ENCODE results near the gene LMNA.
"Not testable (repeated sequence)": the region's sequence is repeated elsewhere in the genome, so short reads cannot be mapped to it uniquely, and the experiment has no call there.

The LMNA gene

DNA sequence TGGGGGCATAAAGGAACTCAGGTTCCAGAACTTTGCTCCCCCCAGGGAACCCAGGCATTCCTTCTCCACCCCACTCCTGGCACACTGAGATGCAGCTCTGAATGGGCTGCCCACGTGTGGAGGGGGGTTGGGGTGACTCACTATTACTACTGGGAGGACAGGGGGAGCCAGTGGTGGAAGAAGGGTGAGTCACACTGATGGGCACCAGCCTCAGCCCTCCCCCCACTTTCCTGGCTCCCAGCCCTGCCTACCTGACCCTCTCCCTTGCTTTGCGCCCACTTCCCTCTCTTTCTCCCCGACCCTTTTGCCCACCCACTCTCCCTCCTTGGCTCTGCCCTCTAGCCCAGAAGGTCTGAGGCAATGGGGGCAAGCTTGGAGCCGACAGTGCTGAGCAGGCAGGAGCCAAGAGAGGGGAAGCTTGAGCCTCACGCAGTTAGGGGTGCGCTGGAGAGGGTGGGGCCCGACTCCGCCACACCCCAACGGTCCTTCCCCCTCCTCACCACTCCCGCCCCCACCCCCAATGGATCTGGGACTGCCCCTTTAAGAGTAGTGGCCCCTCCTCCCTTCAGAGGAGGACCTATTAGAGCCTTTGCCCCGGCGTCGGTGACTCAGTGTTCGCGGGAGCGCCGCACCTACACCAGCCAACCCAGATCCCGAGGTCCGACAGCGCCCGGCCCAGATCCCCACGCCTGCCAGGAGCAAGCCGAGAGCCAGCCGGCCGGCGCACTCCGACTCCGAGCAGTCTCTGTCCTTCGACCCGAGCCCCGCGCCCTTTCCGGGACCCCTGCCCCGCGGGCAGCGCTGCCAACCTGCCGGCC is at the start of gene LMNA:
Gene LMNA (plus strand): TSS at position 611 of the 818 bp plus-strand sequence. CDS start 208 bp downstream, outside the sequence.
- DNase-seq, result peak; percentile 63

GRCh38 chr1:156065212-156065611 is 49.3 kb upstream of the LMNA start:
- no peak for DNase-seq

DNA sequence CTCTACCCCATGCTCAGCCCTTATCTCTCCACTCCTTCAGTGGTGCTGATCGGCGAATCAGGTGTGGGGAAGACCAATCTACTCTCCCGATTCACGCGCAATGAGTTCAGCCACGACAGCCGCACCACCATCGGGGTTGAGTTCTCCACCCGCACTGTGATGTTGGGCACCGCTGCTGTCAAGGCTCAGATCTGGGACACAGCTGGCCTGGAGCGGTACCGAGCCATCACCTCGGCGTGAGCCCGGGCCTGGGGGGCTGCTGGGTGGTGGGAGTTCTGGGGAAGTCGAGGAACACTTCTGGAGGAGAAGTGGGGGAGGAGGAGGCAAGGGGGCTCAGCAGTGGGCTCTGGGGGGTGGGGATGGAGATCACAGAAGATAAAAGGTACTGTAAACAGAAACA is 48.6 kb upstream of the LMNA start:
- DNase-seq, result no peak

DNA sequence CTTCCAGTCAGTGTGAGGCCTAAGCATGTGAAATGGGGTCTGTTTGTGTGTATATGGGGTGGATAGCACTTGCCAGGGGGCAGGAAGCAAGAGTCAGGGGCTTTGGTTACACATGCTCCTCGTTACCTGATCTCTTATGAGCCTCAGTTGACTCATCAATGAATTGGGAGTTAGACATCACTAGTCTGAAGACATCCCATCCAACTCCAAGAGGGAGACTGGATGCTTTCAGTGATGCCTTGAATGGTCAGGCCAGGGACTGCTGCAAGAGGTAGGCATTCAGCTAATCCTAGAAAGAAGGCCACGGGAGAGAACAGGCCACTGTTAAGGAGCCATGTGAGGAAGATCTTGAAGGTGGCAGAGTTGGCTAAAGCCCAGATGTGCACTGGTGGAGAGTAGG is 47.2 kb upstream of the LMNA start:
- DNase-seq, result no peak

DNA sequence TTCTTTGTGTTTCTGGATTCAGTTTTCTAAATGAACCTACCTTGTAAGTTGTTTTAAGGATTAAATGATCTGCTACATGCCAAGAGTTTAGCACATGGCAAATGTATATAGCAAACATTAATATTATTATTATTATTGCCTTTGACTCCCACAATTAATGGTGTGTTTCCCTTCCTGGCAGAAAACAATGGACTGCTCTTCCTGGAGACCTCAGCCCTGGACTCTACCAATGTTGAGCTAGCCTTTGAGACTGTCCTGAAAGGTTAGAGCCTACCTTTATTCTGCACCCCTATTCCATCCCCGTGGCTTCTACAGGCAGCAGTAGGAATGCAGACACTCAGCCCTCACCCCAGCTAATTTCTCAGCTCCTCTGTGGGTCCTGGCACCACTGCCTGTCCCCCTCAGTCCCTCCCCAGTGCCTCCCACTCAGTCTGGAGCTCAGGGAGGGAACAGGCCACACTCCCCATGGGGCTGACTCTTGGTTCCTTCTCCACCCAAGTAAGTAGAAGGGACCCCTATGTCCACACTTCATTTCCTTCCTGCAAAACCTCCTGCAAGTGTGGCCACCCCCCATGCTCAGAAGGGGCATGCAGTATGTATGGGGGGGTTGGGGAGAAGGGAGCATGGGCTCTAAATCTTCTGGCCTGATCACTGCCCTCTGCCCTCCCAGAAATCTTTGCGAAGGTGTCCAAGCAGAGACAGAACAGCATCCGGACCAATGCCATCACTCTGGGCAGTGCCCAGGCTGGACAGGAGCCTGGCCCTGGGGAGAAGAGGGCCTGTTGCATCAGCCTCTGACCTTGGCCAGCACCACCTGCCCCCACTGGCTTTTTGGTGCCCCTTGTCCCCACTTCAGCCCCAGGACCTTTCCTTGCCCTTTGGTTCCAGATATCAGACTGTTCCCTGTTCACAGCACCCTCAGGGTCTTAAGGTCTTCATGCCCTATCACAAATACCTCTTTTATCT is 44.7 kb upstream of the LMNA start:
- DNase-seq, result no peak

GRCh38 chr1:156070548-156070947 is 44.0 kb upstream of the LMNA start:
- no peak for DNase-seq

DNA sequence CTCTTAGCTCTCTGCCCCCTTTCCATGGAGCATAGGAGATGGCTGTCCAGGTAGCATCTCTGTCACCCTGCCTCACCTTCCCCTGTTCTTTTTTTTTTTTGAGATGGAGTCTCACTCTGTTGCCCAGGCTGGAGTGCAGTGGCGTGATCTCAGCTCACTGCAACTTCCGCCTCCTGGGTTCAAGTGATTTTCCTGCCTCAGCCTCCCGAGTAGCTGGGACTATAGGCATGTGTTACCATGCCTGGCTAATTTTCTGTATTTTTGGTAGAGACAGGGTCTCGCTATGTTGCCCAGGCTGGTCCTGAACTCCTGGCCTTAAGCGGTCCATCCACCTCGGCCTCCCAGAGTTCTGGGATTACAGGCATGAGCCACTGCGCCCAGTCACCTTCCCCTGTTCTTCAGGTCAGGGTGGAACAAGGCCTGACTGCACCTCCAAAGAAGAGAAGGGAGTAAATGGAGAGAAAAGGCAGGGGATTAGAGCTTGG is 43.1 kb upstream of the LMNA start:
- DNase-seq, result not testable (repeated sequence)

DNA sequence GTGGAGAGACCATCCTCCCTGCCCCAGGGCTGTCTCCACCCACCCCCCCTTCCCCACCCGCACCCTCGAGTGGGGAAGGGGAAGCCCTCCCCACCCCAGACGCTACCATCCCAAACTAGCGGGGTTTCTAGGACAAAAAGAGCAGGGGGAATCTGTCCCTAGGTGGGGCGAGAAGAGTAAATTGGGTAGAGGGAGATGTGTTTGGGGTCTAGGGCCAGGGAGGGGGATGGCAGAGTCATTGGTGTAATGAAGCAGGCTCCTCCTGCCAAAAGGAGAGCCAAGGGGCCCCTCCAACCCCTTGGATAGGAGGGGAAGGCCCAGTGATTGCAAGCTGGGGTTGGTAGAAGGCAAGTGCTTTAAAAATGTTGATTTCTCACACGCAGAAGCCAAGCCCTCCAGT is 42.3 kb upstream of the LMNA start:
- DNase-seq, result no peak

GRCh38 chr1:156073110-156073687 is 41.3 kb upstream of the LMNA start:
- no peak for DNase-seq

- DNase-seq, result no peak
Observed at GRCh38 chr1:156073740-156074139, 40.8 kb upstream of the LMNA start.

DNA sequence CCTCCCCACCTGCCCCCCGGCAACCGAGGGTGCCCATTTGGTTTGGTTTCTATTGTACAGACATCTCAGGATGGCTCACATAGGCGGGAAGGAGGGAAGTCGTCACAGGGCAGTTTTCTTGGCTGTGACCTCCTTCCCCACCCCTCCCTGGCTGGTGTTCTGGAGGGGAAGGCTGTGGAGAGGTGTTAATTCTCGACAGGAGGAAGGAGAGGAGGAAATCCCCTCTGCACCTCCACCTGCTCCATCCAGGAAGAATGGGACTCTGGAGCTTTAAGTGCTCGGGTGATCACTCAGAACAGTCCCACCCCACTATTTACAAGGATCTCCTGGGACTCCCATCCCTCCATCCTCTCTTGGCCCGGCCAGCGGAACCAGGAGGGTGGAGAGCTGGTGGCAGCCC is 39.9 kb upstream of the LMNA start:
- DNase-seq, result no peak

DNA sequence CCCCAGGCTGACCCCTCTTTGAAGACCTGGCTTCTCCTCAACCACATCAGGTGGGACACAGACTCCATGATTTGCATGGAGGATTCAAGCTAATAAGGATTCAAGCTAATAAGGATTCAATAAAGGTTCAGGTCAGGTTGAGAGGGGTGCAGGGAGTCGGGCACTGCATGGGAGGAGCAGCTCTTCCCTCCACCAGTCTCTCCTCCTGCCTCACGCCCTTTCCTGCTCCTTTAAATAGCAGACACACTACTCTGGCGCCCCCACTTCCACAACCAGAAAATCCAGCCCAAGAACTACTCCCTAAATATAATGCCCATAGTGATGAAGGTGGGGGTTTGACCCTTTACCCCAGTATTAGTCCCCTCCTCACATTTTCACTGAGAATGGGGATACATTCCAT is 39.3 kb upstream of the LMNA start:
- no peak for DNase-seq

GRCh38 chr1:156075775-156076204 is 38.7 kb upstream of the LMNA start:
- no peak for DNase-seq

- DNase-seq, result no peak
Observed at GRCh38 chr1:156076609-156077429, 37.7 kb upstream of the LMNA start.

DNA sequence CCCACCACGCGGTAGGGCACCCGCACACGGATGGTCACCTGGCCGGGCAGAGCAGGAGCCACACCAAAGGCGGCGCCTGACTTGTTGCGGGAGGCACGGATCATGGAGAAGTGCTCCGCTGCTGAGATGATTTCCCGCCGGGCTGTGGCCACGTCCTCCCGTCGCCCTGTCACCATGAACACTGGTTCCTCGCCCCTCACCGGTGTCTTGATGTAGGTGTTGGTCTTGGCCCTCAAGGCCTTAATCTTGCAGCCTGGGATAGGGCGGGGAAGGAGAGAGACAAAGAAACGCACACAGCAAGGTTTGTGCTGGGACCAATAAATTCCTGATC is 37.1 kb upstream of the LMNA start:
- DNase-seq, result no peak

GRCh38 chr1:156078728-156079127 is 35.8 kb upstream of the LMNA start:
- DNase-seq, result no peak

GRCh38 chr1:156079762-156080161 is 34.7 kb upstream of the LMNA start:
- no peak for DNase-seq

GRCh38 chr1:156080241-156080862 is 34.2 kb upstream of the LMNA start:
- DNase-seq, result no peak

DNA sequence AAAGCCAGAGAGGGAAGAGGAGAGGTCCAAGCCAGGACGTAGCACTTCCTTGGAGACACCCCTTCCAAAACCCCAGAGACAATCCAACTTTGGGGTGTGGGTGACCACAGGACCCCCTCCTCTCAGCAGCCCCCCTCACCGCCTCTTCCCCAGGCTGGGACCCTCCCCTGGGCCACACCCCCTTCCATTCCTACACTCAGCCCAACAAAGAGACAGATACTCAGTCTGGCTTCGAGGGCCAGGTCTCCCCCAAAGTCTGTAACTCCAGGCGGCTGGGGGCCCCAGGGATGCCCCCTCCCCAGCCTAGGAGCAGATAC is 33.7 kb upstream of the LMNA start:
- no peak for DNase-seq

- DNase-seq, result no peak
Observed at GRCh38 chr1:156081180-156081916, 33.2 kb upstream of the LMNA start.

- DNase-seq, result no peak
Observed at GRCh38 chr1:156081917-156082308, 32.6 kb upstream of the LMNA start.
